SKM-1 (cell line): ENCODE results near the gene EPB42.

Experiments used
- DNase-seq: peaks from one replicate; lab custom pipeline; 2025; ENCODE audit not compliant: unreplicated experiment; lab: John Stamatoyannopoulos, UW

Gene EPB42

DNA sequence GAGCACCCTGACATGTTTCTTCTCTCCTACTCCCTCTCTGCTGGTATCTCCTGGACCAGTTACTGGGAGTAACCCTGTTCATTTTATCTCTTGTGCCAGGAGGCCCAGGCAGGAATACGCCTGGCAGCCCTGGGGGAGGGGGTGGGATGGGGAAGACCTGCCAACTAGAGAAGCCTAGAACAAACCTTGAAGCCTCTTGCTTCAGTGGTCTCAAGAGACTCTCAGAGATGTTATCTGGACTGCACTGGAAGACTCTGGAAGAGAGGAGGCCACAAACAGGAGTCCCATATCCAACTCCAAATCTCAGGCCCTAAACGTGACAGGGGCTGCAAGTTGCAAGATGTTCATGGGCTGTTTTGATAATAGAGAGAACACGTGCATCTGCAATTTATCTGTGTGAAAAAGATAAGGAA, at the start of gene EPB42:
Gene EPB42 (minus strand): TSS at position 28 of the 413 bp plus-strand sequence. CDS start 193 bp downstream, outside the sequence.
- DNase-seq = no peak

DNA sequence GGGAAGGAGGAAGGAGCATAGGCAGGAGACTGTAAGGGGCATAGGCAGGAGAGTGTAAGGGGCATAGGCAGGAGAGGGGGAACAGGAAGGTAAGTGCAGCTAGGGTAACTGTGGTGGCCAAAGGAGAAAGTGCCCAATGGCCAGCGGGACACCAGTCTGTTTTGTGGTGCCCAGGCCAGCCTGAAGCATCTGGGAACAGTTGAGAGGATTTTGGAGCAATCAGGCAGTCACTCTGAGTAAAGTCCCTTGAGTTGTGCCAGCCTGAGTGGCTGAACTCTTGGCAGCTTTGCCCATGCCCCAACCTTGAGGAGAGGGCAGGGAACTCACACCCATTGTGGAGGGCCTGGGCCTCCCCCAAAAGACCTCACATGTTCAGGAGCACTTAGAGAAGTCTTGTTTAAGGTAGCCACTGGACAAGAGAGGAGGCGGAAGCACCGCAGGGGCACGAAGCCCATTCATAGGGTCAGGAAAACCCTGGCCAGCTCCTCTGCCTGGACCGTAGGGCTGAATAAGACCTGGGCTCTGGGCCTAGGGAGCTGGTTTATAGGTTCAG, 49.4 kb upstream of the EPB42 start:
- DNase-seq = no peak

- no peak for DNase-seq
Observed at GRCh38 chr15:43268111-43269105, 47.6 kb upstream of the EPB42 start.

- no peak for DNase-seq
Observed at GRCh38 chr15:43267439-43267838, 46.6 kb upstream of the EPB42 start.

- no peak for DNase-seq
Observed at GRCh38 chr15:43266834-43267233, 46.0 kb upstream of the EPB42 start, which contains the start of gene TGM5. Gene TGM5 (minus strand): TSS chr15:43266928. CDS start chr15:43266849, 79 bp downstream.

DNA sequence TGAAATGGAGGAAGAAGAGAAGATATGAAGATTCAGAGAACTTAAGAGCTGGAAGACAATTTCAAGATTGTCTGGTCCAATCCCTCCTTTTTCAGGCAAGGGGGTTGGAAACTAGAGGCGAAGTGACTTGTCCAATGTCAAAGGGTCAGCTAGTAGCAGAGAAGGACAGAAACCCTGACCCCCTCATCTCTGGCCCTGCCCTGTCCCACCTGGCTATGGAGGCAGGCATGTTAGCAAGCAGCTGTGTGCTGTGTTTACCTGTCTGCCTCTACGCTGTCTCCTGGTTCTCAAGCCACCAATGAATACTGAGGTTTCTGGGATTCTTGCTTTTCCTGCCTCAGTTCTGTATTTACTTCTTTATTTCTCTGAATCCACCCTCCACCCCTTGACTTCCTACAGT, 45.6 kb upstream of the EPB42 start:
- no peak for DNase-seq

DNA sequence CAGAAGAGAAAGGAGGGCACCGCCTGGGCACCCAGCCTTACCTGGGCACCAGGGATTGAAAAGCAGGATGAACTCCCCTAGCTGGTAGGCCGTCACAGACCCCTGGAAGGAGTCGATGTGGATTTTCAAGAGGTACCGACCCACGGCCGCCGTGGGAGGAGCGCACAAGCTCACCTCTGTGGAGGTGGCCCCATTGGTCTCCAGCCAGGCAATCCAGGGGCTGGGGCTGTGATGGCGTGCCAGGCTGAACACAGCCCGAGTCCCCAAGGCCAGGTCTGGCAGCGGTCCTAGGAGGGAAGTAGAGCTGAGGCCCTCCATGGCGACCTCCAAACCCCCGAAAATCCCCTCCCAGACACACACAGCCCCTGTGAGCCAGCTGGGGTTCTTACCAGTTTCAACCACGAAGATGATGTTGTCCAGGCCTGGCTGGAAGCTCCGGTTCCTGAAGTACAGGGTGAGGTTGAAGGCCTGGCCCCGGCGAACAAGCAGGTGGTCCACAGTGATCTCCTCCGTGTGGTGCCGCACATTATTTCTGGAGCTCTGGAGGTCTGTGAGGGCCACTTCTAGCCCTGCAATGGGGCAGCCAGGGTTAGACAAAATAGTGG, 39.3 kb upstream of the EPB42 start:
- DNase-seq = no peak

- DNase-seq = no peak
Observed at GRCh38 chr15:43258781-43259180, 38.0 kb upstream of the EPB42 start.

DNA sequence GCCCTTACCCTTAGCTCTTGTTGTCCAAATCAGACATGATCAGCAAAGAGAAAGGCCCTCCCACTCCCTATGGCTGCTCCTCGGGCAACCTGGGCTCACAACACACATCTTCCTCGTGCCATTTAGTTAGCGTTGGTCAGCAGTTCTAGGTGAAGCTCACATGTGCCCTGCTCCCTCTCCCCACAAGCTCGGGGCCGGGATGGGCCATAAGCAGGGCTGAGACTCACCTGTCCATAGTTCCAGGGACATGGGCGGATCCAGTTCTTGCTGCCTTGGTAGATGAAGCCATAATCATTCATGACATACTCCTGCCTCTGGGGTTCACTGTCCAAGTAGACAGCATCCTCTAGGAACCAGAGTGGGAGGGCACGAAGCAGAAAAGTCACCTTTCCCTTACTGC, 35.5 kb upstream of the EPB42 start:
- no peak for DNase-seq

DNA sequence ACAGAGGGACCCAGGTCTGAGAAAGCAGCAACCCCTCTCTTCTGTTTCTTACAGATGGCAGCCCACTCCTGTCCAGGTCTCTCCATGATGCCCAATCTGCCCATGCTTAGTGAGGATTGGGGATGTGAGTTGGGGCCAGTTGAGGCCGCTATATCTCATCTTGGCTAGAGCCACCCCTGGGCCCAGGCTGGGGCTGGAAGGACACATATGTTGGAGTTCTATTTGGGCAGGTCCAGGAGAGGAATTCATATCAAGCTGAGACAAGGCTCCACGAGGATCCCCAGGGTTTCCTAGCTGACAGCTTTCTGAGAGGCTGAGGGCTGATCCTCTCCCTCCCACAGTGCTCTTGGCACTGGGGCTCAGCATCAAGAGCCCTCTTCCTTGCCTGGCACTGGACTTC, 34.6 kb upstream of the EPB42 start:
- no peak for DNase-seq

GRCh38 chr15:43253431-43254403, 32.9 kb upstream of the EPB42 start:
- no peak for DNase-seq

GRCh38 chr15:43251871-43252250, 31.0 kb upstream of the EPB42 start:
- no peak for DNase-seq

GRCh38 chr15:43251185-43251870, 30.5 kb upstream of the EPB42 start:
- DNase-seq = no peak

DNA sequence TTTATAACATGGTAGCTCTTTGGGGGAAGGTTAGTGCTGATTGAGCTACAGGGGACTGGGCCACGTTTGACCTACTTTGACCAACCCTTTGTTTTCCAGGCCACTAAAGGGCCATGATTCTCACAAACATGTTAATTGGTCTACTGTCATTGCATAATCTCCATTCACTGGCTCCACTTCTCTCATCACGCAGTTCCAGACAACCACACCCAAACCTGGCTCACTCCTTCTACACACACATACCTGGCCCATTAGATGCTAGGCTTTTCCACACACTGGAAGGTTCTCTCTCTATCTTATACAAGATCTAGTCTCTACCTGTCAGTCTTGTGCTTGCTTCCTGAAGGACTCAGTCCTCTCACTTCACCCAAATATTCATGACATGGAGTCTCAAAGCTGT, 30.0 kb upstream of the EPB42 start:
- DNase-seq = no peak

DNA sequence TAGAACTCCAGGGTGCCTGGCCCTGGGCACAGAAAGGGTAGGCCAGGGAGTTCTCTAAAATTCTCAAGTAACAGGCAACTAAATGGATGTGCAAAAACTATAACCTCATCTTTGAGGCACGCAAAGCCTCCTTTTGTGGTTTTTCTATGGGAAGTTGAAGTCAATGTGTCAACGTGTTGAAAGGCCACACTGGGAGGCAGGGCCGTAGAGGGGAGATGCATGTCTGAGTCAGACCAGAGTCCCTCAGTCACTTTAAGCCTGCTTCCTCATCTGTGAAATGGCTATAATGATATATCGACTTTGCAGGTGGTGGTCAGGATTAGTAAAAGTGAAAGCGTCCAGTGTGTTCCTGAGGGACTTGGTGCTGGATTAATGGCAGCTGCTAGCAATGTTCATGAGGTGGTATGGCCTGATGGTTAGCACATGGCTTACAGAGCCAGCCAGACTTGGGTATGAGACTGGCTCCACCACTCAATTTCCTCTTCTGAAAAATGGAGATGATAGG, 28.9 kb upstream of the EPB42 start:
- DNase-seq = peak; percentile 96

DNA sequence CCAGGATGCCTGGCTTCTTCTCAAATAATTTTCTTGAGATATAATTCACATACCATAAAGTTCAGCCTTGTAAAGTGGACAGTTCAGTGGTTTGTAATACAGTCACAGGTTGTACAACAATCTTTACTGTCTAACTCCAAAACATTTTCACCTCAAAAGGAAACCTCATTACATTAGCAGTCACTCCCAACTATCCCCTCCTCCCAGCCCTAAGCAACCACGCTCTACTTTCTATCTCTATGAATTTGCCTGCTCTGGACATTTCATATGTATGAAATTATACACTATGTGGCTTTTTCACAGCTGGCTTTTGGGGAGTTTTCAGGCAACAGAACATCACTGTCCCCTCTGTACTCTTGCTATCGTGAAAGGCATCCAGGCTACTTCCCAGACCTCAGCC, 28.4 kb upstream of the EPB42 start:
- no peak for DNase-seq

DNA sequence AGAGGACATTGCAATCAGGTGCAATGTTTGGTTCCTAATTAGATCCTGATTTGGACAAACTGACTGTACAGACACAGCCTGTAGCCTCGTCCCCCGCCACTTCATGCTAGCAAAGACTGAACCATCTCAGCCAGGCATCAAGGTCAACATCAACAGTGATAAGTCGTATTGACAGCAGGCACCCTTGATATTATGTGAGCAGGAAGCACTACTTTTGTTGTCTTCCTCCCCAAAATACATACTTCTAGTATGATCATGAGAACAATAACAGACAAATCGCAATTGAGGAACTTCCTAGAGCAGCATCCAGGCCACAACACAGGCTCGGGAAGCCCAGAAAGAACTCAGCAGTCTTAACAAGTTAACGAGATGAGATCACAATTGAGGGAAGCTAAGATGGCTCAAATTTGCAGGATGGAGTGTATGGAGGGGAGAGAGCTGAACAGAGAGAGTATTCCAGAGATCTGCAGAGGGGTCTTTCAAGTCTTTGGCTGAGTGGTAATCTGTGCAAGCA, 25.5 kb upstream of the EPB42 start:
- DNase-seq = no peak

DNA sequence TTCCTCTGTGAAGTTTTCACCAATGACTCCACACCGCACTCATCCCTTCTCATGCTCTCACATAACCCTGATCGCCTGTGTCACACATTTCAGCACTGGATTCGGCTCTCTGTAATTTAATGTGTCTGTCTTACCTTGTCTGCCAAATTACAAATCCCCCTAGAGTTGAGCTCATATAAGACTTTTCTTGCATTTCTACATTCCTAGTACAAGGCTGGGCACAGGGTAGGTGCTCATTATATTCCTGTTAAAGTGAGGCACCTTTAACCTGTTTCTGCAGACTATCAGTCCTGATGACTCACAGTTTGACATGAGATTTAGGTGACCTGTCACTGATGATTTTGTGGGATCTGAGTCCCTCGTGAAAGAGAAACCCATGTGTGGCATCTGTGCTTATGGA, 23.3 kb upstream of the EPB42 start:
- no peak for DNase-seq

DNA sequence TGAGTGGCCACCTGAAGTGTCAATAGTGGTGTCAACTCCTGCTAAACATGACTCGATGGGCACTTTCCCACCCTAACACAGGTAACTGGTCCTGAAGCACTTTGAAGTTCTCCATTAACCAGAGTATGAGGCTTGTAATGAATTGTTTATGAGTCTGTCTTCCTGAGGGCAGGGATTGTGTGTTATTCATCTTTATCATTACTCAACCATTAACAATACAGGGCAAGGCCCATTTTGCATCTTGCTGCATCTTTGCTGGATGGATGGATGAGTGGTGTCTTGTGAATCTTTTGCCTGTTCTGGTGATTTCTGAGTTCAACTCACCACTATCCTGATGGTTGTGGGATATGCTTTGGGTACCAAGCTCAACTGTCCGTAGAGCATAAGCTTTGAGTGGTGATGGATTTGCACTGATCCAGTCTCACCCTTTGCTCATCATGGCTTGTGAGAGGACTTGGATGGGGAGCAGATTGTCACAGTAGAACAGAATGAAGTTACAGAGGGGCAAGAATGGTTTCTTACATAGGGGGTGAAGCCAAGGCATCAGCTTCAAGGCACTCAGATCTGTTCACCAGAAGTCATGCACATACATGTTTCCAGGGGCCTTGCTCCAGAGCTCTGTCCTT, 22.3 kb upstream of the EPB42 start:
- no peak for DNase-seq
